IMR-90 (cell line): Measurements from ENCODE around the gene CTDP1.

Experiments used
- MAFK ChIP-seq: IDR thresholded peaks from 2 replicates; pipeline ENCODE4 v1.6.1; 2012; ENCODE audit warnings: low read depth, low read length, improper control_type of control experiment
- POLR2A ChIP-seq: IDR thresholded peaks from 2 replicates; pipeline ENCODE4 v1.6.1; 2012; ENCODE audit warnings: mild to moderate bottlenecking, low read depth, low read length
- TF ChIP-seq, protein P1 (sequence below): conservative IDR thresholded peaks from 2 replicates; pipeline ENCODE4 v1.5.1; 2012; ENCODE audit warnings: mild to moderate bottlenecking, low read depth, low read length, improper control_type of control experiment

DNA sequence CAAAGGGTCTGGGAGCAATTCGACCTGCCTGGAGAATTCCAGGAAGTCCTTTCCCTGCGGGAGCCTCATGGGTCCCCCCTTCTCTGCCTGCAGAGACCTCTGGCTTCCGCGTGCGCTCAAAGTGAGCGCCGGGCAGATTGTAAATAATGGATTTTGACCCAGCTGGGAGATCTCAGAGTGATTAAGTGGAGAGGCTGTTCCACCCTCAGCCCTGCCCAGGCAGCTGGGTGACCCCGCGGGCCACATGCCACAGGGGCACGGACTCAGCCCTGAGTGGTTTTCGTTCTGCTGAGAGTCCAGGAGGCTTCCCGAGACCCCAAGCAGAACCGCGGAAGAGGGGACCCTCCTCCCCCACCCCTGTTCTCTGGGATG lies 119.4 kb downstream of the CTDP1 start:
- TF ChIP-seq, protein P1, sequence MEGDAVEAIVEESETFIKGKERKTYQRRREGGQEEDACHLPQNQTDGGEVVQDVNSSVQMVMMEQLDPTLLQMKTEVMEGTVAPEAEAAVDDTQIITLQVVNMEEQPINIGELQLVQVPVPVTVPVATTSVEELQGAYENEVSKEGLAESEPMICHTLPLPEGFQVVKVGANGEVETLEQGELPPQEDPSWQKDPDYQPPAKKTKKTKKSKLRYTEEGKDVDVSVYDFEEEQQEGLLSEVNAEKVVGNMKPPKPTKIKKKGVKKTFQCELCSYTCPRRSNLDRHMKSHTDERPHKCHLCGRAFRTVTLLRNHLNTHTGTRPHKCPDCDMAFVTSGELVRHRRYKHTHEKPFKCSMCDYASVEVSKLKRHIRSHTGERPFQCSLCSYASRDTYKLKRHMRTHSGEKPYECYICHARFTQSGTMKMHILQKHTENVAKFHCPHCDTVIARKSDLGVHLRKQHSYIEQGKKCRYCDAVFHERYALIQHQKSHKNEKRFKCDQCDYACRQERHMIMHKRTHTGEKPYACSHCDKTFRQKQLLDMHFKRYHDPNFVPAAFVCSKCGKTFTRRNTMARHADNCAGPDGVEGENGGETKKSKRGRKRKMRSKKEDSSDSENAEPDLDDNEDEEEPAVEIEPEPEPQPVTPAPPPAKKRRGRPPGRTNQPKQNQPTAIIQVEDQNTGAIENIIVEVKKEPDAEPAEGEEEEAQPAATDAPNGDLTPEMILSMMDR: no peak
- no peak for TF ChIP-seq POLR2A
- TF ChIP-seq MAFK: no peak
